ENCODE data around the gene IDI1.
"Not testable (repeated sequence)": the region's sequence is repeated elsewhere in the genome, so short reads cannot be mapped to it uniquely, and the experiment has no call there.

IDI1 gene

DNA sequence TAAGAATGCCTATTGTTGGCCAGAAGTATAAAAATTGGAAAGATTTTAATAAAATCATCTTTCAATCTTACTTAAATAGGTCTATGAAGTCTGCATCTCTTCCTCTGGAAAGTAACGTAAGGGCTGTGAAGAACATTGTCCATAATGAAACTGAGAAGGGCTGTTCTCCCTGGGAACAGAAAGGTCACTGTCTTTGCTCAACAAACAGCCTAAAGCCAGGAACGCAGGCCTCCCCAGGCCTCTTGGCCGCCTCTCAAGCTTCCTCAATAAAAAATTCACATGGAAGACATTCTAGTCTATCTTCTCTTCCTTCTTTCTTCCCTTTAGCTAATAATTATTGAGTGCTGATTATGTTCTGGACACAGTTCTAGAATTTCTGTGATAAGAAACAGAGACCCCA lies 14.2 kb downstream of the IDI1 start:
- DNase-seq (ENCODE audit: low read depth): no peak

DNA sequence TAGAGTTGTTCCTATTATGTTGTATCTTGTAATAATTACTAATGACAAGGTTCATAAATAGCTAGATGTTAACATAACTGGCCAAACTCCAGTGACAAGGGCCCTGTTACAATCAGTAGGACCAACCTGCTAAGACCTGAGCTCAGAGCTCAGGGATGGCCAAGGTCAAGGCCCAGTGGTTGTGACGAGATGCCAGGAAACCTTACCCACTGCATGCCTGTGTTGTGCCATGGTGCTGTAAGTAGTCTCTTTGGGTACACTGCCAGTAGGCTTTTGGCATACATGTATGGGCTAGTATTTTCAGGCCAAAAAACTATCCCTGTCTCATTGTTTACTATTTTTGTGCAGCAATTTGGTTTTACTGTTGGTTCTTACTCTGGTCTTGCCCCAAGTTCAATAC lies 15.3 kb downstream of the IDI1 start:
- DNase-seq (ENCODE audit: low read depth): no peak

DNA sequence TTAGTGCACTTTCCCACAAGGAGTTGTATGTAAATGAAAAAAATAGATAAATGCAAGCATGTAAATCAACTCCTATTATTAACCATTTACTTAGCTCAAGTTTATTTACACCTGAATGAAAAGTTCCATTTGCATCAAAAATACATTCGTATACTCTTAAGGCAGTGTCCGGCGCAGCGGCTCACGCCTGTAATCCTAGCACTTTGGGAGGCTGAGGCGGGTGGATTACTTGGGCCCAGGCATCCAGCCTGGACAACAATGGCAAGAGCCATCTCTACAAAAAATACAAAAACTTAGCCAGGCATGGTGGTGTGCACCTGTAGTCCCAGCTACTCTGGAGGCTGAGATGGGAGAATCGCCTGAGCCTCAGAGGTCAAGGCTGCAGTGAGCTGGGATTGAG lies 19.1 kb downstream of the IDI1 start:
- DNase-seq (ENCODE audit: low read depth): no peak

DNA sequence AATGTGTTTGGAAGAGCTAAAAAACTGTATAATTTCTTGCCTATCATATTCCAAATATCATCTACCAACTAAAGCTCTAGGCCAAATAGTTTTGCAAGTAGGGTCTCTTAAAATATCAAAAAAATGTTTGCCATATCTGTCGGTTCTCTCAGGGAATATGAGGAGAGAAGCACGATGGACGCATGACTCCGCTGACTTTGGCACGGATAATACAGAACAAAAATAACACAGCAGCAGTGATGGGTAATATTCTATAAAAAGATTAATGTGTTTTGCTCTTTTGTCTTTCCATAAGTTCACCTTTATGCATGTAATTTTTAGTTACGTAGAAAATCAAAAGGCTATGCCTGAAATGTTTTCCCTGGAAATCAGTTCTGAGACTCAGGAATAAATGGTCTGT lies 22.3 kb downstream of the IDI1 start:
- no peak for DNase-seq (ENCODE audit: low read depth)

GRCh38 chr10:1025683-1026082 lies 23.2 kb downstream of the IDI1 start, which contains the start of gene IDI2:
IDI2 (minus strand) TSS chr10:1025859; CDS start chr10:1024723, 1,136 bp downstream.
- DNase-seq (ENCODE audit: low read depth): no peak

GRCh38 chr10:1024103-1024502 lies 24.8 kb downstream of the IDI1 start:
- DNase-seq (ENCODE audit: low read depth): no peak

DNA sequence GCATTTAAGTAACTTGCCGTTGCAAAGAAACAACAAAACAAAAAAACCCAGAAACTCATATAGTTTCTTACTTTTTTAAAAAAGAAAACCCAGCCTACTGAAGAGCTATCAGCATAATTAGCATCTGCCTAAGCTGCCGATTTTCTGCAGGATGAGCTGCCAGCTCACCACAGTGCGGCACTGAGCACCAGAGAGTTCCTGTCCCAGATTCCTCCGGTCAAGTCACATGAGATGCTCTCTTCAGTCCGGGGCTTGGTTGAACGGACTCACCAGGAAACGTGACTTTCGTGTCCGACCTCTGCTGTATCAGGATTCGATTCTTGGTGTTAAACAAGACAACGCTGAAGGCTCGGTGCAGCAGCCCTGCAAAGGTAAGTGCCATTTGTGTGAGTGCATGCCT lies 26.5 kb downstream of the IDI1 start:
- DNase-seq (ENCODE audit: low read depth): no peak

- no peak for DNase-seq (ENCODE audit: low read depth)
These were observed 28.0 kb downstream of the IDI1 start for GRCh38 chr10:1020958-1021357.

GRCh38 chr10:1020460-1020859 lies 28.5 kb downstream of the IDI1 start:
- DNase-seq (ENCODE audit: low read depth): no peak

- no peak for DNase-seq (ENCODE audit: low read depth)
These were observed 29.6 kb downstream of the IDI1 start for GRCh38 chr10:1019362-1019761.

GRCh38 chr10:1015688-1016087 lies 33.2 kb downstream of the IDI1 start:
- DNase-seq (ENCODE audit: low read depth): no peak

DNA sequence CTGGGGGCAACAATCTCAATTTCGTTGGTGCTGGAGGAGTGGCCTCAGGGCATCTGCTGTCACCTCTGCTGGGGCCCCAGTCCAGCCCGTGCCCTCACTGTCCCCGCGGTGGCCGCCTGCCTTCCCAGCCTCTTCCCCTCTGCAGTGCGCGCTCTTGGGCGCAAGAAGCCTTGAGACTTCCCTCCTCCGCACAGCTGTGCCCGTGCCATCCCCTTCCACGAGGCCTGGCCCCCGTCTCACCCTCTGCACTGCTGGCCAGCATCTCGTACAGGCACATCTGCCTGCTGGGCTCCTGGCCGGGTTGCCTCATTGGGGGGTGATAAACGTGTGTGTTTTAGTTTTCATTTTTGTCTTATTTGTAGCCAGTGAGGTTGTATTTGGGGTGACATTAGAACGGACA lies 37.2 kb downstream of the IDI1 start:
- no peak for DNase-seq (ENCODE audit: low read depth)

GRCh38 chr10:1010703-1011102 lies 38.2 kb downstream of the IDI1 start:
- no peak for DNase-seq (ENCODE audit: low read depth)

GRCh38 chr10:1009947-1010346 lies 39.0 kb downstream of the IDI1 start:
- not testable (repeated sequence) for DNase-seq (ENCODE audit: low read depth)

GRCh38 chr10:1009071-1009494 lies 39.8 kb downstream of the IDI1 start:
- DNase-seq (ENCODE audit: low read depth): no peak

GRCh38 chr10:1007583-1007982 lies 41.3 kb downstream of the IDI1 start:
- no peak for DNase-seq (ENCODE audit: low read depth)

- no peak for DNase-seq (ENCODE audit: low read depth)
These were observed 42.3 kb downstream of the IDI1 start for GRCh38 chr10:1006573-1006972.

DNA sequence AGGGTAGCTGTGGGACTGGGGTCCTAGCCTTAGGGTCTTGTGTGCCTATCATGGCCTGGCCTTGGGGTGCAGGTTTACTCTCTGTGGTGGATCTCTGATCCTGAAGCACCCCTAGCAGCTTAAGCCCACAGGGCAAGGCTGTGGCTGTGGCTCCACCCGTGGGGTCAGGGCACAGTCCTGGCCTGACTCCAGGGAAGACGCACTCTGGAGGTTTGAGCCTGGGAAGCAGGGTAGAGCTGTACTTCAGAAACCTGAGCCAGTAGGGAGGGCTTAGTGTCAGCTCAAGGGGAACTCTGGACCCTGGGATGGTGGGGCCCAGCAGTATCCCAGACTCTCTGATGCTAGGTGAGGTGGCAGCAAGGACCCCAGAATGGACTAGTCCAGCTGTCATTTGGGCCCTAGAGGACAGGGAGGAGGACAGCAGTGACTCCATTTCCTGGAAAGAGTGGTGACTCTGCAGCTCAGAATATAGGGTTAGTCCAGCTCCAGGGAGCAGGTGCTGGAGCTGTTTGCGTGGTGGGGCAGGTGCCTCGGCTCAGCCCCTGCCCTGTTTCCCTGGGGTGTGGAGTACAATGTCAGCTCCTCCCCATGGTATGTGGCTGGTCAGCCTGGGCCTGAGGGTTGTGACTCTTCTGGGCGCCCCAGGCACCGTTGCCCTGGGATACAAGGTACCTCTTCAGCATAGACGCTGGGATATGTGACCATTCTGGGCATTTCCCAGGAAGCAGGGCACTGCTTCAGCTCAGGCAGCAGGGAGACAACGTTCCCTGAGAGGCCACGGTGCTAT lies 44.8 kb downstream of the IDI1 start:
- no peak for DNase-seq (ENCODE audit: low read depth)

GRCh38 chr10:1002425-1003006 lies 46.4 kb downstream of the IDI1 start:
- DNase-seq (ENCODE audit: low read depth): no peak

DNA sequence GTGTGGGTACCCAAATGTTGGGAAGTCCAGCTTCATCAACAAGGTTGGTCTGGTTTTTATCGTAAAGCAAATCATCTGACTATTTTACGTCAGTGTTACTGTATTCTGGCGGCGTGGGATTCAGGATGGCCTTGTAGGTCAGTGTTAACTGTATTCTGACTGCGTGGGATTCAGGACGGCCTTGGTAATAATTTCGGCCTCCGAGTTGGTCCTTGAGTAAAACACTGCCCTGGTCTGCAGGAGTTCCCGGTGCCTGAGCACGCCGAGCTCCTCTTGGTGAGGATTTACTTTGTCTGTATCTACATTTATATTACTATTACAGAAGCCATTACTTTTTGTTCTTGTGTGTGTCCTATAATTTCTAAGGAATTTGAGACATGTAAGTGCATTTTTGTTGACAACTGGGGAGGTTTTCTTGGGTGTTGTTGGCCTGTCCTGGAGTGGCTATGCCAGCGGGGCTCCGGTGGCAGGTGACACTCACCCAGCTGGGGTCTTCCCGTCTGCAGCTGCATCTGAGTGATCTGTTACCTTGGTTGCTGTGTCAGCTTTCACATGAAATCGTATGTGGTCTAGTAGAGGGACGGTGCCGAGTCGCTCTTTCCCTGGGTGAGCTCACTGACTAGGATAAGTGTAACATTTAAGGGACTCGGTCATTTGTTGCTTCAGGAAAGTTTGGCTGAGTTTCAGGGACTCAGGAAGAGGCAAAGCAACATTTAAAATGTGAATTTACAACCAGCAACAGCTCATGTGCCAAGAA lies 51.5 kb downstream of the IDI1 start:
- DNase-seq (ENCODE audit: low read depth): no peak

DNA sequence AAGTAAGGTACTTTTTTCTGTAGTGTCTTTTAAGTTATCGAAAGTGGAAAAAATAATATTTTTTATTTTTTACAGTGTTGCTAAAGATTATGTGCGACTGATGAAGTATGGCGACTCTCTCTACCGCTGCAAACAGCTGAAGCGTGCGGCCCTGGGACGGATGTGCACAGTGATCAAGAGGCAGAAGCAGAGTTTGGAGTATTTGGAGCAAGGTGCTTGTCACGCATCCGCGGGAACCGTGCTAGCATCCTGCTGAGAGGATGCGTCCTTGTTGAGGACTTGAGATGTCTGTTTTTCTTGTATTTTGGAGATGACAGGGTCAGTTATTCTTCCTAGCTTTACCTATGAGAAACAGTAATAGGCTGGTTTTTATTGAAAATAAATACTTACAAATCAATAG lies 52.9 kb downstream of the IDI1 start:
- no peak for DNase-seq (ENCODE audit: low read depth)

GRCh38 chr10:995559-995926 lies 53.4 kb downstream of the IDI1 start:
- DNase-seq (ENCODE audit: low read depth): no peak

Measured in GM04504 (cell line).